HG03175 (cell line): ENCODE measurements around the gene EPC1.
"Not testable (repeated sequence)": the region's sequence is repeated elsewhere in the genome, so short reads cannot be mapped to it uniquely, and the experiment has no call there.

Experiments
- ATAC-seq: cut with Tn5 transposase; IDR thresholded peaks from one replicate; pipeline ENCODE4 v1.9.1; 2021; ENCODE audit warnings: mild to moderate bottlenecking, moderate library complexity; ENCODE audit not compliant: unreplicated experiment

EPC1 gene

GRCh38 chr10:32346551-32347362, at the start of gene EPC1:
Gene EPC1, minus strand, starts transcription at chr10:32347158. Its CDS starts 243 bp downstream, at chr10:32346915.
- peak; percentile 70 for ATAC-seq

- ATAC-seq = no peak
Measured at GRCh38 chr10:32393911-32394310, 47.0 kb upstream of the EPC1 start.

- not testable (repeated sequence) for ATAC-seq
Measured at GRCh38 chr10:32392284-32392683, 45.3 kb upstream of the EPC1 start.

GRCh38 chr10:32390193-32390592, 43.2 kb upstream of the EPC1 start:
- no peak for ATAC-seq

GRCh38 chr10:32388258-32389027, 41.5 kb upstream of the EPC1 start:
- ATAC-seq = no peak

GRCh38 chr10:32386623-32387260, 39.8 kb upstream of the EPC1 start:
- ATAC-seq = no peak

- no peak for ATAC-seq
Measured at GRCh38 chr10:32384171-32384570, 37.2 kb upstream of the EPC1 start.

- no peak for ATAC-seq
Measured at GRCh38 chr10:32381165-32381564, 34.2 kb upstream of the EPC1 start.

GRCh38 chr10:32379950-32380551, 33.1 kb upstream of the EPC1 start:
- ATAC-seq = no peak

- ATAC-seq = peak; percentile 28
Measured at GRCh38 chr10:32379318-32379949, 32.5 kb upstream of the EPC1 start.

- peak; percentile 88 for ATAC-seq
Measured at GRCh38 chr10:32378363-32379317, 31.7 kb upstream of the EPC1 start.

GRCh38 chr10:32377458-32378259, 30.7 kb upstream of the EPC1 start:
- ATAC-seq = peak; percentile 38

GRCh38 chr10:32376771-32377170, 29.8 kb upstream of the EPC1 start:
- ATAC-seq = no peak

- no peak for ATAC-seq
Measured at GRCh38 chr10:32376097-32376496, 29.1 kb upstream of the EPC1 start.

GRCh38 chr10:32375631-32376030, 28.7 kb upstream of the EPC1 start:
- no peak for ATAC-seq

GRCh38 chr10:32374605-32375004, 27.6 kb upstream of the EPC1 start:
- no peak for ATAC-seq

GRCh38 chr10:32373496-32373895, 26.5 kb upstream of the EPC1 start:
- ATAC-seq = no peak

- no peak for ATAC-seq
Measured at GRCh38 chr10:32373031-32373430, 26.1 kb upstream of the EPC1 start.
